OCI-LY3 (cell line): ENCODE data around the gene MRC2.

Source experiments
- H2AFZ ChIP-seq: fragments of 200-600, 300-600 bp; shearing (Covaris generic); 2 replicates; pipeline ENCODE4 v1.6.0; 2014; ENCODE audit warnings: antibody characterized with exemption, low read depth, low read length
- H3K27ac ChIP-seq: fragments of 200-600, 300-600 bp; sonication (generic); 2 replicates; pipeline ENCODE4 v1.5.1; 2014; ENCODE audit warnings: mild to moderate bottlenecking, low read length, moderate library complexity, mixed read lengths
- H3K27me3 ChIP-seq: fragments of 200-600, 300-600 bp; sonication (generic); 2 replicates; pipeline ENCODE4 v1.6.1; 2014; ENCODE audit warnings: low read depth, low read length, mixed read lengths
- H3K36me3 ChIP-seq: fragments of 200-600, 300-600 bp; sonication (generic); replicated peaks from 2 replicates; pipeline ENCODE3; 2014; ENCODE audit warnings: low read depth, low read length, mixed read lengths
- H3K4me1 ChIP-seq: fragments of 300-600, 200-600 bp; sonication (generic); 2 replicates; pipeline ENCODE4 v1.6.1; 2014; ENCODE audit warnings: low read length, mixed read lengths
- H3K4me2 ChIP-seq: fragments of 200-600, 300-600 bp; sonication (generic); 2 replicates; pipeline ENCODE4 v1.6.1; 2014; ENCODE audit warnings: low read length, mixed read lengths
- H3K4me3 ChIP-seq: fragments of 300-600, 200-600 bp; sonication (generic); 2 replicates; pipeline ENCODE4 v1.5.1; 2014; ENCODE audit warnings: antibody characterized with exemption, mild to moderate bottlenecking, low read length, moderate library complexity
- H3K79me2 ChIP-seq: fragments of 300-600, 200-600 bp; shearing (Covaris generic); 2 replicates; pipeline ENCODE4 v1.6.1; 2014; ENCODE audit warnings: mild to moderate bottlenecking, low read length, mixed read lengths
- H3K9ac ChIP-seq: fragments of 300-600, 200-600 bp; shearing (Covaris generic); 2 replicates; pipeline ENCODE4 v1.6.0; 2014; ENCODE audit warnings: mild to moderate bottlenecking, low read length, moderate library complexity
- H3K9me3 ChIP-seq: fragments of 200-600, 300-600 bp; shearing (Covaris generic); 2 replicates; pipeline ENCODE4 v1.6.1; 2014; ENCODE audit warnings: low read length, mixed read lengths; ENCODE audit not compliant: insufficient read depth
- H4K20me1 ChIP-seq: fragments of 200-600, 300-600 bp; sonication (generic); 2 replicates; pipeline ENCODE4 v1.6.1; 2016; ENCODE audit warnings: low read length, mixed read lengths; ENCODE audit not compliant: insufficient read depth
- EZH2phosphoT487 ChIP-seq: fragments of 200-600 bp; shearing (Covaris generic); IDR thresholded peaks from 2 replicates; pipeline ENCODE4 v1.6.1; 2018; ENCODE audit warnings: antibody characterized with exemption, mixed run types, low read depth
- TF ChIP-seq, protein P1 (sequence below): fragments of 200-600, 300-600 bp; sonication (generic); IDR thresholded peaks from 2 replicates; pipeline ENCODE4 v1.5.1; 2014; ENCODE audit warnings: antibody characterized with exemption, low read length, low read depth

MRC2 gene

DNA sequence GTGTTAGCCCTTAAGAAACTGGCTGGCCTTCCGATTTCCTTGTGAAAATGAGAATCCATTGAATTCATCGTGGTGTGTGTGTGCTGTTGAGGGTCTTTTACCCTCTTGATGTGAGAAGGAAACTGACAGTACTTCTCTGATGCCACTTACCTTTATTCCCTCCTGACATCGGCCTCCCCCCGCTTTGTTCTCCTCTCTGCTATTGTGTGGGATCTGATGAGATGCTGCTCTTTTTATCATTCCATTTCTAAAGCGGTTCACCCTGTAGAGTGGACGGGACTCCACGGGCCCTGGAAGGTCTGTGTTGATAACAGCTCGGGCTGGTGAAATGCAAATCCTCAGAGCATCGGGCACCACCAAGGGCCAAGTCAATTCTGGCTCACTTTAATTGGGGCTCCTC lies 110.8 kb downstream of the MRC2 start:
- no peak overlapping the region for H3K4me3 ChIP-seq
- no peaks in the 10 kb centered on the region for H3K27me3 ChIP-seq
- no peak overlapping the region for H3K27ac ChIP-seq
- no peak overlapping the region for H3K4me2 ChIP-seq
- H2AFZ ChIP-seq: no peak overlapping the region
- TF ChIP-seq, protein P1, sequence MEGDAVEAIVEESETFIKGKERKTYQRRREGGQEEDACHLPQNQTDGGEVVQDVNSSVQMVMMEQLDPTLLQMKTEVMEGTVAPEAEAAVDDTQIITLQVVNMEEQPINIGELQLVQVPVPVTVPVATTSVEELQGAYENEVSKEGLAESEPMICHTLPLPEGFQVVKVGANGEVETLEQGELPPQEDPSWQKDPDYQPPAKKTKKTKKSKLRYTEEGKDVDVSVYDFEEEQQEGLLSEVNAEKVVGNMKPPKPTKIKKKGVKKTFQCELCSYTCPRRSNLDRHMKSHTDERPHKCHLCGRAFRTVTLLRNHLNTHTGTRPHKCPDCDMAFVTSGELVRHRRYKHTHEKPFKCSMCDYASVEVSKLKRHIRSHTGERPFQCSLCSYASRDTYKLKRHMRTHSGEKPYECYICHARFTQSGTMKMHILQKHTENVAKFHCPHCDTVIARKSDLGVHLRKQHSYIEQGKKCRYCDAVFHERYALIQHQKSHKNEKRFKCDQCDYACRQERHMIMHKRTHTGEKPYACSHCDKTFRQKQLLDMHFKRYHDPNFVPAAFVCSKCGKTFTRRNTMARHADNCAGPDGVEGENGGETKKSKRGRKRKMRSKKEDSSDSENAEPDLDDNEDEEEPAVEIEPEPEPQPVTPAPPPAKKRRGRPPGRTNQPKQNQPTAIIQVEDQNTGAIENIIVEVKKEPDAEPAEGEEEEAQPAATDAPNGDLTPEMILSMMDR: no peak
- TF ChIP-seq EZH2phosphoT487: no peak
- no peaks in the 10 kb centered on the region for H3K79me2 ChIP-seq
- H3K36me3 ChIP-seq: no peaks in the 10 kb centered on the region
- peaks cover 6% of the 10 kb centered on the region for H3K4me1 ChIP-seq
- no peaks in the 10 kb centered on the region for H4K20me1 ChIP-seq
- H3K9me3 ChIP-seq: no peaks in the 10 kb centered on the region
- no peak overlapping the region for H3K9ac ChIP-seq

DNA sequence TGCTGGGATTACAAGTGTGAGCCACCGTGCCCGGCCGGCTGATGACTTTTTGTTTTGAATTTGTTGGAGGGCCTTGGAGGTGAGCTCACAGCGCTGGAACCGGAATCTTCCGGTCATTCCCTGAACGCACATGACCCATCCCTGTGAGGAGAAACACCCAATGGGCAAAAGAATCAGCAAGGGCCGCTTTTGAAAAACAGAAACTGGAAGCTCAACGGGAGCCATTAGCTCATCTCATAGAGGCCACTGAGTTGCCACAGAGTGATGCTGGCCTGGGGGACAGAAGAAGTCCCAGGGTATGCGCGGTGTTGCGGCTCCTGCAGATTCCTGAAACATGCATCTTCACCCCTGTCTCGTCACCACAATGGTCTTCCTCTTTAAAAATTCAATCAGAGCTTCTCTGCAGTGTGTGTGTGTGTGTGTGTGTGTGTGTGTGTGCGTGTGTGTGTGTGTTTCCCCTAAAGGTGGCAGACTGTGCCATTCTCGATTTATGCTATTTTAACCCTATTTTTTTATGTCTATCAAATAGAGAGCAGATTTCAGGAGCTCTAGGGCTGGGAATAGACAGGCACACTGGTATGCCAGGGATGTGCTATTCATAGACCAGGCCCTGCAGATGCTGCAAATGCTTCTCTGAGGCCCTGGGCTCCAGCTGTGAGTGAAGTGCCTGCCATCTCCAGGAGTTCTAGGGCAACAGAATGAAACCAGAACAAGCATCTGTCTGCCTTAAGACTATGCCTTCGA lies 112.3 kb downstream of the MRC2 start:
- Histone ChIP-seq H3K4me3 (no peak overlapping the region), H3K4me1 (peaks cover 17% of the 10 kb centered on the region), H3K36me3 (no peaks in the 10 kb centered on the region), H3K27ac (no peak overlapping the region), H3K27me3 (no peaks in the 10 kb centered on the region), H3K4me2 (no peak overlapping the region), H3K9me3 (no peaks in the 10 kb centered on the region), H2AFZ (no peak overlapping the region), H3K79me2 (no peaks in the 10 kb centered on the region), H3K9ac (no peak overlapping the region), H4K20me1 (no peaks in the 10 kb centered on the region)
- TF ChIP-seq EZH2phosphoT487: no peak
- TF ChIP-seq, protein P1: no peak

DNA sequence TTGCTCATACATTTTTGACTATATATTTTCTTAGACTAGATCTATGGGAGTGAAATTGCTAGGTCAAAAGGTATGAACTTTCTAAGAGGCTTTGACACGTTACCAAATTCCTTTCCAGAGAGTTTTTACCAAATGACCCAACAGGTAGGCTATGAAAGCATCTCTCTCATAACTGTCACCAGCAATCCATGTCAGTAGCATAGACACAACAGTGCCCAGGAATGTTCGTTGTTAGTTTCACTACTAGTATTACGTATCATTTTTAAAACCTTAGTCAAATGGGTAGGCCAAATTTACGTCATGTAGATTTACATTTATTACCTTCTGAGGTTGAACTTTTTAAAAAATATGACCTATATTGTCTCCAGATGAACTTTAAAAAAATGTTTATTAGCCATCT lies 113.8 kb downstream of the MRC2 start:
- Histone ChIP-seq H3K4me1 (peaks cover 17% of the 10 kb centered on the region), H3K36me3 (no peaks in the 10 kb centered on the region), H2AFZ (no peak overlapping the region), H4K20me1 (no peaks in the 10 kb centered on the region), H3K27me3 (no peaks in the 10 kb centered on the region), H3K9ac (no peak overlapping the region), H3K27ac (no peak overlapping the region), H3K4me2 (peak overlapping the region; percentile 45), H3K4me3 (no peak overlapping the region), H3K79me2 (no peaks in the 10 kb centered on the region), H3K9me3 (no peaks in the 10 kb centered on the region)
- no peak for TF ChIP-seq EZH2phosphoT487
- TF ChIP-seq, protein P1: no peak
